Transverse colon (tissue), 3 donors: Measurements from ENCODE around the gene PTPN3.

Experiments used
- CTCF ChIP-seq, 5 experiments: fragments of 200-600 bp in 3 of 5; fragments of 450-650 bp in 2 of 5; sonication (generic) in 3 of 5; IDR thresholded peaks; 1 replicate in 2 of 5; 2 replicates in 3 of 5; pipeline ENCODE4 v1.5.1; 2016 to 2017; ENCODE audit warnings: antibody characterized with exemption in 5 of 5, inconsistent platforms in 3 of 5, mild to moderate bottlenecking in 2 of 5, moderate library complexity in 1 of 5
- EP300 ChIP-seq: sonication (generic); formaldehyde crosslinking; IDR thresholded peaks from one replicate; pipeline ENCODE4 v1.6.1; 2017; ENCODE audit warnings: antibody characterized with exemption, low read depth
- POLR2A ChIP-seq: fragments of 450-650 bp; IDR thresholded peaks from one replicate; pipeline ENCODE4 v1.6.1; 2016; ENCODE audit warnings: antibody characterized with exemption, mild to moderate bottlenecking, moderate library complexity

- TF ChIP-seq CTCF (IDR thresholded peaks at IDR 0.05) (no peak), POLR2A (no peak), EP300 (no peak)
Measured at GRCh38 chr9:109371374-109371773, 126.7 kb downstream of the PTPN3 start.
